H9 (cell line): ENCODE measurements around the gene MAGEA11. TPM values are rescaled to one million over a fixed set of nuclear protein-coding genes. Genes with fewer than 3 reads are reported as not detected.

ENCODE experiments used
- DNase-seq: peaks from one replicate; pipeline ENCODE4 v3.0.0-alpha.2; 2017
- H2AFZ ChIP-seq: one replicate; pipeline ENCODE4 v1.6.1; 2013; ENCODE audit warnings: mild to moderate bottlenecking, low read length, control low read depth, moderate library complexity
- H2AK5ac ChIP-seq: 2 replicates; pipeline ENCODE4 v1.6.1; 2013; ENCODE audit warnings: low read length, control low read depth, mixed read lengths; ENCODE audit not compliant: insufficient read length
- H2BK120ac ChIP-seq: one replicate; pipeline ENCODE4 v1.6.1; 2013; ENCODE audit warnings: low read depth, mild to moderate bottlenecking, low read length, control low read depth, inconsistent platforms; ENCODE audit not compliant: poor library complexity, severe bottlenecking
- H2BK12ac ChIP-seq: 2 replicates; pipeline ENCODE4 v1.6.1; 2013; ENCODE audit warnings: low read length, control low read depth, mixed read lengths, low read depth; ENCODE audit not compliant: insufficient read length
- H2BK15ac ChIP-seq: 2 replicates; pipeline ENCODE4 v1.6.1; 2013; ENCODE audit warnings: low read depth, low read length, control low read depth
- H2BK20ac ChIP-seq: one replicate; pipeline ENCODE4 v1.6.1; 2013; ENCODE audit warnings: low read depth, mild to moderate bottlenecking, low read length, control low read depth, inconsistent platforms; ENCODE audit not compliant: poor library complexity, severe bottlenecking
- H2BK5ac ChIP-seq: 2 replicates; pipeline ENCODE4 v1.6.1; 2013; ENCODE audit warnings: low read length, control low read depth, mixed read lengths; ENCODE audit not compliant: insufficient read length
- H3K14ac ChIP-seq: 2 replicates; pipeline ENCODE4 v1.6.1; 2013; ENCODE audit warnings: low read length, control low read depth; ENCODE audit not compliant: insufficient read depth
- H3K18ac ChIP-seq: 2 replicates; pipeline ENCODE4 v1.6.1; 2013; ENCODE audit warnings: low read depth, mild to moderate bottlenecking, mixed read lengths, low read length, control low read depth; ENCODE audit not compliant: insufficient read length
- H3K23ac ChIP-seq: 2 replicates; pipeline ENCODE4 v1.6.1; 2013; ENCODE audit warnings: low read length, control low read depth, mixed read lengths, low read depth; ENCODE audit not compliant: insufficient read length
- H3K23me2 ChIP-seq: 2 replicates; pipeline ENCODE4 v1.6.1; 2013; ENCODE audit warnings: low read depth, mild to moderate bottlenecking, mixed read lengths, low read length, control low read depth; ENCODE audit not compliant: insufficient read length, poor library complexity, severe bottlenecking
- H3K27ac ChIP-seq: 2 replicates; pipeline ENCODE4 v1.5.1; 2013; ENCODE audit warnings: low read length, control low read depth, mixed read lengths, low read depth; ENCODE audit not compliant: insufficient read length
- H3K27me3 ChIP-seq: 2 replicates; pipeline ENCODE4 v1.6.1; 2013; ENCODE audit warnings: low read length, control low read depth, inconsistent platforms; ENCODE audit not compliant: insufficient read depth
- H3K4ac ChIP-seq: 2 replicates; pipeline ENCODE4 v1.6.1; 2013; ENCODE audit warnings: low read depth, mild to moderate bottlenecking, control low read depth, inconsistent platforms, low read length, moderate library complexity
- H3K4me1 ChIP-seq: 2 replicates; pipeline ENCODE4 v1.6.1; 2013; ENCODE audit warnings: low read length, control low read depth, inconsistent platforms; ENCODE audit not compliant: insufficient read depth
- H3K4me2 ChIP-seq: 2 replicates; pipeline ENCODE4 v1.6.1; 2013; ENCODE audit warnings: low read length, control low read depth, mixed read lengths; ENCODE audit not compliant: insufficient read length, insufficient read depth
- H3K56ac ChIP-seq: 2 replicates; pipeline ENCODE4 v1.6.1; 2013; ENCODE audit warnings: low read depth, mild to moderate bottlenecking, mixed read lengths, low read length, control low read depth; ENCODE audit not compliant: insufficient read length
- H3K79me1 ChIP-seq: 2 replicates; pipeline ENCODE4 v1.6.1; 2013; ENCODE audit warnings: low read depth, mild to moderate bottlenecking, moderate library complexity, low read length, control low read depth, inconsistent platforms; ENCODE audit not compliant: insufficient read depth, poor library complexity, severe bottlenecking
- H3K79me2 ChIP-seq: 2 replicates; pipeline ENCODE4 v1.6.1; 2013; ENCODE audit warnings: low read length, control low read depth, inconsistent platforms; ENCODE audit not compliant: insufficient read depth
- H3K9ac ChIP-seq: 2 replicates; pipeline ENCODE4 v1.6.1; 2013; ENCODE audit warnings: low read length, control low read depth, mixed read lengths; ENCODE audit not compliant: insufficient read length; ENCODE audit errors: extremely low read depth
- H3K9me3 ChIP-seq: one replicate; pipeline ENCODE4 v1.6.1; 2013; ENCODE audit warnings: low read depth, low read length, inconsistent platforms; ENCODE audit not compliant: control insufficient read depth
- H3T11ph ChIP-seq: one replicate; pipeline ENCODE4 v1.6.1; 2013; ENCODE audit warnings: mild to moderate bottlenecking, low read length, control low read depth, inconsistent platforms
- H4K20me1 ChIP-seq: one replicate; pipeline ENCODE4 v1.6.1; 2013; ENCODE audit not compliant: control insufficient read depth, insufficient read length, insufficient read depth
- H4K5ac ChIP-seq: 2 replicates; pipeline ENCODE4 v1.6.1; 2013; ENCODE audit warnings: low read depth, mild to moderate bottlenecking, mixed read lengths, low read length, control low read depth; ENCODE audit not compliant: insufficient read length
- H4K8ac ChIP-seq: replicated peaks from 2 replicates; pipeline ENCODE4 v1.6.1; 2013; ENCODE audit warnings: low read length, control low read depth, mixed read lengths, low read depth; ENCODE audit not compliant: insufficient read length
- H4K91ac ChIP-seq: 2 replicates; pipeline ENCODE4 v1.6.1; 2013; ENCODE audit warnings: low read depth, mild to moderate bottlenecking, moderate library complexity, mixed read lengths, low read length, control low read depth; ENCODE audit not compliant: insufficient read length
- H3K27ac Mint-ChIP-seq, 3 experiments: 2 replicates in 2 of 3; 3 replicates in 1 of 3; pipeline ENCODE4 v1.8.0; 2020 to 2021; ENCODE audit warnings: mixed read lengths in 3 of 3, mild to moderate bottlenecking in 1 of 3, moderate library complexity in 1 of 3
- H3K27me3 Mint-ChIP-seq: 2 replicates; pipeline ENCODE4 v1.8.0; 2021; ENCODE audit warnings: low read depth, mild to moderate bottlenecking, moderate library complexity, mixed read lengths
- H3K36me3 Mint-ChIP-seq, 3 experiments: 2 replicates in 2 of 3; 3 replicates in 1 of 3; pipeline ENCODE4 v1.8.0; 2020 to 2021; ENCODE audit warnings: low read depth in 3 of 3, mixed read lengths in 3 of 3; ENCODE audit not compliant: insufficient read depth in 1 of 3
- H3K4me1 Mint-ChIP-seq, 2 experiments: 2 replicates each; pipeline ENCODE4 v1.8.0; 2020; ENCODE audit warnings: mixed read lengths in 2 of 2
- H3K4me3 Mint-ChIP-seq, 2 experiments: 2 replicates in 1 of 2; 3 replicates in 1 of 2; pipeline ENCODE4 v1.8.0; 2020 to 2021; ENCODE audit warnings: mild to moderate bottlenecking in 2 of 2, mixed read lengths in 2 of 2, moderate library complexity in 1 of 2
- H3K9me3 Mint-ChIP-seq, 2 experiments: 2 replicates in 1 of 2; 3 replicates in 1 of 2; pipeline ENCODE4 v1.8.0; 2020; ENCODE audit warnings: mild to moderate bottlenecking in 2 of 2, mixed read lengths in 2 of 2, moderate library complexity in 1 of 2
- WGBS: extraction: QIAGEN DNeasy Blood & Tissue Kit; methylation state at CpG from one replicate; pipeline ENCODE4 v1.1.7; 2013; ENCODE audit warnings: missing lambda C conversion rate, low lambda C conversion rate, mixed read lengths; ENCODE audit not compliant: insufficient read length; ENCODE audit errors: extremely low coverage; 5-methylcytosine and 5-hydroxymethylcytosine counted together
- total RNA-seq: library from RNA; stranded (reverse); gene quantifications from 2 replicates; pipeline ENCODE4 v1.2.1, GENCODE V29; 2021
- TF ChIP-seq, protein P1 (sequence below): fragments of 200-600 bp; sonication (generic); conservative IDR thresholded peaks from 3 replicates; pipeline ENCODE4 v1.8.0; 2021; ENCODE audit warnings: antibody characterized with exemption, mild to moderate bottlenecking

MAGEA11 gene
- total RNA-seq, 1 experiment from 2014 or later, result not detected

DNA sequence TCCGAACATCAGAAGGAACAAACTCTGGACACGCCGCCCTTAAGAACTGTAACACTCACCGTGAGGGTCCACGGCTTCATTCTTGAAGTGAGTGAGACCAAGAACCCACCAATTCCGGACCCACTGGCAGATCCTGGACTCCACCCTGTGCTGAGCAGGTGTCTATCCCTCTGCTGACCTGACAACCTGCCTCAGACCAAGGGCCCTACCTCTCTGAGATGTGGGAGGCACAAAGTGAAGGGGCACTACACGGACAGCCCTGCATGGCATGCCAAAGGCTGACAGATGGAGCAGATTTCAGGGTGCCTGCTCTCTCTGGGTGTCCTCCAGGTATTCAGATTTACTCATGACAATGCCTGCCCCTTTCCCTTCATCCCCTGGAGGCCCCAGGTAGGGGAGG, 48.0 kb downstream of the MAGEA11 start:
- Mint-ChIP-seq H3K9me3 (peaks cover 66 to 70% of the 10 kb centered on the region in 2 experiments), H3K4me1 (no peaks in the 10 kb centered on the region), H3K36me3 (peaks cover 0 to 5% (median 0%) of the 10 kb centered on the region in 3 experiments; a peak in 3 of 7 replicates), H3K27me3 (peaks cover 9% of the 10 kb centered on the region), H3K27ac (no peak overlapping the region), H3K4me3 (no peak overlapping the region)
- Histone ChIP-seq H4K91ac (no peak overlapping the region), H3K9ac (no peak overlapping the region), H3K27me3 (no peaks in the 10 kb centered on the region), H2BK12ac (no peak overlapping the region), H2BK120ac (no peak overlapping the region), H3K9me3 (peaks cover 29% of the 10 kb centered on the region), H2BK5ac (no peak overlapping the region), H2BK15ac (no peak overlapping the region), H2BK20ac (no peak overlapping the region), H3K79me2 (no peaks in the 10 kb centered on the region), H3K23ac (no peak overlapping the region), H3T11ph (no peak overlapping the region), H3K23me2 (no peaks in the 10 kb centered on the region), H3K4me1 (no peaks in the 10 kb centered on the region), H4K8ac (no peak overlapping the region), H2AK5ac (no peak overlapping the region), H4K5ac (no peak overlapping the region), H3K56ac (no peak overlapping the region), H4K20me1 (no peaks in the 10 kb centered on the region), H3K4me2 (no peak overlapping the region), H3K4ac (no peak overlapping the region), H3K14ac (no peak overlapping the region), H3K27ac (no peak overlapping the region), H2AFZ (no peak overlapping the region), H3K18ac (no peak overlapping the region), H3K79me1 (no peaks in the 10 kb centered on the region)
- WGBS, result no CpG with 5 or more reads among the region's 7 CpGs
- TF ChIP-seq, protein P1, sequence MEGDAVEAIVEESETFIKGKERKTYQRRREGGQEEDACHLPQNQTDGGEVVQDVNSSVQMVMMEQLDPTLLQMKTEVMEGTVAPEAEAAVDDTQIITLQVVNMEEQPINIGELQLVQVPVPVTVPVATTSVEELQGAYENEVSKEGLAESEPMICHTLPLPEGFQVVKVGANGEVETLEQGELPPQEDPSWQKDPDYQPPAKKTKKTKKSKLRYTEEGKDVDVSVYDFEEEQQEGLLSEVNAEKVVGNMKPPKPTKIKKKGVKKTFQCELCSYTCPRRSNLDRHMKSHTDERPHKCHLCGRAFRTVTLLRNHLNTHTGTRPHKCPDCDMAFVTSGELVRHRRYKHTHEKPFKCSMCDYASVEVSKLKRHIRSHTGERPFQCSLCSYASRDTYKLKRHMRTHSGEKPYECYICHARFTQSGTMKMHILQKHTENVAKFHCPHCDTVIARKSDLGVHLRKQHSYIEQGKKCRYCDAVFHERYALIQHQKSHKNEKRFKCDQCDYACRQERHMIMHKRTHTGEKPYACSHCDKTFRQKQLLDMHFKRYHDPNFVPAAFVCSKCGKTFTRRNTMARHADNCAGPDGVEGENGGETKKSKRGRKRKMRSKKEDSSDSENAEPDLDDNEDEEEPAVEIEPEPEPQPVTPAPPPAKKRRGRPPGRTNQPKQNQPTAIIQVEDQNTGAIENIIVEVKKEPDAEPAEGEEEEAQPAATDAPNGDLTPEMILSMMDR, result no peak
- no peak for DNase-seq
